SK-N-SH treated with all-trans-retinoic acid at 6 μM for 48 hours (cell line): ENCODE results near the gene STMN3.
"Not testable (repeated sequence)": the region's sequence is repeated elsewhere in the genome, so short reads cannot be mapped to it uniquely, and the experiment has no call there.

Source experiments
- ATAC-seq: fragments of 200-7000 bp; cut with Tn5 transposase; 3 replicates; pipeline ENCODE4 v1.9.1; 2020; ENCODE audit warnings: mild to moderate bottlenecking, moderate library complexity
- ARNTL ChIP-seq: fragments of 450-650 bp; formaldehyde crosslinking; IDR thresholded peaks from 2 replicates; pipeline ENCODE4 v1.5.0; 2020; ENCODE audit warnings: low read depth, mild to moderate bottlenecking, moderate library complexity, borderline replicate concordance
- ESRRG ChIP-seq: fragments of 250-450 bp; sonication (Bioruptor Pico); IDR thresholded peaks from 2 replicates; pipeline ENCODE4 v1.6.1; 2021; ENCODE audit warnings: mild to moderate bottlenecking
- ISL1 ChIP-seq: fragments of 250-450 bp; sonication (Bioruptor Pico); IDR thresholded peaks from 2 replicates; pipeline ENCODE4 v2.1.2; 2022; ENCODE audit warnings: mild to moderate bottlenecking, moderate library complexity
- OSR1 ChIP-seq: fragments of 250-450 bp; sonication (Bioruptor Pico); IDR thresholded peaks from 2 replicates; pipeline ENCODE4 v1.8.0; 2022; ENCODE audit warnings: moderate library complexity, mild to moderate bottlenecking, inconsistent platforms
- PPARA ChIP-seq: fragments of 250-450 bp; sonication (Bioruptor Pico); IDR thresholded peaks from 2 replicates; pipeline ENCODE4 v1.5.0; 2020; ENCODE audit warnings: mild to moderate bottlenecking, borderline replicate concordance
- SNAI2 ChIP-seq: fragments of 250-450 bp; sonication (Bioruptor Pico); IDR thresholded peaks from 2 replicates; pipeline ENCODE4 v1.5.0; 2020; ENCODE audit warnings: mild to moderate bottlenecking, moderate library complexity
- TCF4 ChIP-seq: fragments of 250-450 bp; sonication (Bioruptor Pico); IDR thresholded peaks from 2 replicates; pipeline ENCODE4 v1.8.0; 2021; ENCODE audit warnings: mild to moderate bottlenecking, moderate library complexity, borderline replicate concordance
- ZC3H10 ChIP-seq: fragments of 250-450 bp; sonication (Bioruptor Pico); IDR thresholded peaks from 2 replicates; pipeline ENCODE4 v1.5.1; 2021; ENCODE audit warnings: mild to moderate bottlenecking, moderate library complexity
- ZFP3 ChIP-seq: fragments of 250-450 bp; sonication (Bioruptor Pico); IDR thresholded peaks from 2 replicates; pipeline ENCODE4 v1.5.0; 2020; ENCODE audit warnings: mild to moderate bottlenecking, moderate library complexity
- ZFP30 ChIP-seq: fragments of 450-650 bp; formaldehyde crosslinking; IDR thresholded peaks from 2 replicates; pipeline ENCODE4 v1.5.0; 2022; ENCODE audit warnings: mild to moderate bottlenecking, moderate library complexity
- ZNF565 ChIP-seq: fragments of 450-650 bp; formaldehyde crosslinking; conservative IDR thresholded peaks from 2 replicates; pipeline ENCODE4 v1.5.0; 2020; ENCODE audit warnings: low read depth, mild to moderate bottlenecking, moderate library complexity
- TF ChIP-seq, protein P1 (sequence below): fragments of 250-450 bp; sonication (Bioruptor Pico); IDR thresholded peaks from 2 replicates; pipeline ENCODE4 v1.5.1; 2021; ENCODE audit warnings: mild to moderate bottlenecking, moderate library complexity
- TF ChIP-seq, protein P2 (sequence below): fragments of 250-450 bp; sonication (Bioruptor Pico); IDR thresholded peaks from 2 replicates; pipeline ENCODE4 v1.8.0; 2021; ENCODE audit warnings: low read depth, mild to moderate bottlenecking, moderate library complexity, borderline replicate concordance
- TF ChIP-seq, protein P3 (sequence below): fragments of 250-450 bp; sonication (Bioruptor Pico); IDR thresholded peaks from 2 replicates; pipeline ENCODE4 v1.5.1; 2020; ENCODE audit warnings: low read depth, mild to moderate bottlenecking, moderate library complexity
- TF ChIP-seq, protein P4 (sequence below): fragments of 250-450 bp; sonication (Bioruptor Pico); IDR thresholded peaks from 2 replicates; pipeline ENCODE4 v1.5.0; 2020; ENCODE audit warnings: mild to moderate bottlenecking, moderate library complexity
- TF ChIP-seq, protein P5 (sequence below): fragments of 250-450 bp; sonication (Bioruptor Pico); IDR thresholded peaks from 2 replicates; pipeline ENCODE4 v1.8.0; 2020; ENCODE audit warnings: mild to moderate bottlenecking, moderate library complexity, borderline replicate concordance

Gene STMN3

DNA sequence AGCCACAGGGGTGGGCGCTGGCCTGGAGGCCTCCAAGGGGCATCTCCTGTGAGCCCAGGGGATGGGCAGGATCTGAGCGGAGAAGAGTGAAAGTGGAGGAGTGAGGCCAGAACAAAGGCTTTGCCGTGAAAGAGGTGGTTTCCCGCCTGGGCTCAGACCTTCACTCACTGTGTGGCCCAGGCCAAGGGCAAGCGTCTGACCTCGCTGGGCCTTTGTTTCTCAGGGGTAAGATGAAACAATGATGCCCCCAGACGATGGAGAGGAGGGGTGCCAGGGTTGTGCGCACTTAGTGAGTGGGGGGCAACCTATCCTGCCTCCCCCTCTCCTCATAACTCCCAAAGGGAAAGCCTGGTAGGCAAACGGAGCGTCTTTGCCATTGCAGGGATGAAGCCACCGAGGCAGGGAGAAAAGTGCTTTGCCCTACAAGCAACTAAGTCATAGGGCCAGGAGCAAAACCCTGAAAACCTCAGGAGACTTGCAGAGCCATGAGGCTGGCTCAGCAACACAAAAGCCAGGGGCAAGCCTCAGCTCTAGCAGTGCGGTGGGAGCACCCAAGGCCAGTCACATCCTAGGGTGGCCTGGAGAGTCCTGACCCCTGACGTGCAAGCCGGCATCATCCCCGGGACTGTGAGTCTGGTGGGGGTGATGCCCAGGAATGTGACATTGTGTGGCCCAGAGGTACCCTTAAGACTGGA, 897 bp upstream of the STMN3 start (continued):
- no peak for TF ChIP-seq ARNTL

DNA sequence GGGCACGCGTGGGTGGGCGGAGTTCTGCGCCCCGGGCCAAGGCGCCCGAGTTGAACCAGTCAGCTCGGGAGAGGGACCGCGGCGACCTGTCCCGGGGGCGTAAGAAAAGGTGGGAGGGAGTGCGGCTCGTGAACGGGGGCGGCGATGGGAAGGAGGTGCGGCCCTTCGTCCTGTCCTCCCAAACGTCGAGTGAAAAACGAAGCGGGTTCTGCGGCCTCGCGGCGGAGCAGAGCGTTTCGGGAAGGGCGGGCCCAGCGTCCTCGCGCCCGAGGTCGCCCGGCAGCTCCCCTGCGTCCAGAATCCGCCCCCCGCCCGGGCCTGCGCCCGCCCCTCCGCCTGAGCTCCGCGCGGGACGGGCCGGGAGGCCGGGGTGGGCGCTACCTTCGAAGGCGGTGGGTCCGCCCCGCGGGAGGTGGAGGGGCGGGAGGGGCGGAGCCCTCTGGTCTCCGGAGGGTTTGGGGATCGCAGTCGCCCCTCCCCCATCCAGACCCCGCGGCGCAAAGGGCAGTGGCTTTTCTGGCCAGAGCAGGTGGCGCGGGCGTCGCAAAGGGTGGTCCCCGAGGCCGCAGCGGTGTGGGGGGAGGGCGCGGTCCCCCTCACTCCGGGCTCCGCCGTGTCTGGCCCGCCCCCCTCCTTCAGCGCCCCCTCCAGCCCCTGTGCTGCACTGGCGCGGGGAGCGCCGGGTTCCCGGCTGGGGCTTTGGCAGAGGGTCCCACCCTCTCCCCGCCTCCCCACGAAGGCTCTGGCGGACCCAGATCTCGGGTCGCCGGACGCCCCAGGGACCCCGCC, 838 bp downstream of the STMN3 start:
- ATAC-seq: peak; percentile 20
- TF ChIP-seq, protein P1, sequence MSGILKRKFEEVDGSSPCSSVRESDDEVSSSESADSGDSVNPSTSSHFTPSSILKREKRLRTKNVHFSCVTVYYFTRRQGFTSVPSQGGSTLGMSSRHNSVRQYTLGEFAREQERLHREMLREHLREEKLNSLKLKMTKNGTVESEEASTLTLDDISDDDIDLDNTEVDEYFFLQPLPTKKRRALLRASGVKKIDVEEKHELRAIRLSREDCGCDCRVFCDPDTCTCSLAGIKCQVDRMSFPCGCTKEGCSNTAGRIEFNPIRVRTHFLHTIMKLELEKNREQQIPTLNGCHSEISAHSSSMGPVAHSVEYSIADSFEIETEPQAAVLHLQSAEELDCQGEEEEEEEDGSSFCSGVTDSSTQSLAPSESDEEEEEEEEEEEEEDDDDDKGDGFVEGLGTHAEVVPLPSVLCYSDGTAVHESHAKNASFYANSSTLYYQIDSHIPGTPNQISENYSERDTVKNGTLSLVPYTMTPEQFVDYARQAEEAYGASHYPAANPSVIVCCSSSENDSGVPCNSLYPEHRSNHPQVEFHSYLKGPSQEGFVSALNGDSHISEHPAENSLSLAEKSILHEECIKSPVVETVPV: no peak
- TF ChIP-seq ARNTL (no peak), ZFP30 (no peak), TCF4 (no peak), SNAI2 (CRISPR knock-in tag) (no peak), ISL1 (CRISPR knock-in tag) (no peak), ZC3H10 (CRISPR knock-in tag) (no peak), PPARA (CRISPR knock-in tag) (no peak)
- TF ChIP-seq, protein P2, sequence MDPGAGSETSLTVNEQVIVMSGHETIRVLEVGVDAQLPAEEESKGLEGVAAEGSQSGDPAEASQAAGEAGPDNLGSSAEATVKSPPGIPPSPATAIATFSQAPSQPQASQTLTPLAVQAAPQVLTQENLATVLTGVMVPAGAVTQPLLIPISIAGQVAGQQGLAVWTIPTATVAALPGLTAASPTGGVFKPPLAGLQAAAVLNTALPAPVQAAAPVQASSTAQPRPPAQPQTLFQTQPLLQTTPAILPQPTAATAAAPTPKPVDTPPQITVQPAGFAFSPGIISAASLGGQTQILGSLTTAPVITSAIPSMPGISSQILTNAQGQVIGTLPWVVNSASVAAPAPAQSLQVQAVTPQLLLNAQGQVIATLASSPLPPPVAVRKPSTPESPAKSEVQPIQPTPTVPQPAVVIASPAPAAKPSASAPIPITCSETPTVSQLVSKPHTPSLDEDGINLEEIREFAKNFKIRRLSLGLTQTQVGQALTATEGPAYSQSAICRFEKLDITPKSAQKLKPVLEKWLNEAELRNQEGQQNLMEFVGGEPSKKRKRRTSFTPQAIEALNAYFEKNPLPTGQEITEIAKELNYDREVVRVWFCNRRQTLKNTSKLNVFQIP (CRISPR knock-in tag): no peak
- TF ChIP-seq, protein P3, sequence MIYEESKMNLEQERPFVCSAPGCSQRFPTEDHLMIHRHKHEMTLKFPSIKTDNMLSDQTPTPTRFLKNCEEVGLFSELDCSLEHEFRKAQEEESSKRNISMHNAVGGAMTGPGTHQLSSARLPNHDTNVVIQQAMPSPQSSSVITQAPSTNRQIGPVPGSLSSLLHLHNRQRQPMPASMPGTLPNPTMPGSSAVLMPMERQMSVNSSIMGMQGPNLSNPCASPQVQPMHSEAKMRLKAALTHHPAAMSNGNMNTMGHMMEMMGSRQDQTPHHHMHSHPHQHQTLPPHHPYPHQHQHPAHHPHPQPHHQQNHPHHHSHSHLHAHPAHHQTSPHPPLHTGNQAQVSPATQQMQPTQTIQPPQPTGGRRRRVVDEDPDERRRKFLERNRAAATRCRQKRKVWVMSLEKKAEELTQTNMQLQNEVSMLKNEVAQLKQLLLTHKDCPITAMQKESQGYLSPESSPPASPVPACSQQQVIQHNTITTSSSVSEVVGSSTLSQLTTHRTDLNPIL: no peak
- TF ChIP-seq, protein P4, sequence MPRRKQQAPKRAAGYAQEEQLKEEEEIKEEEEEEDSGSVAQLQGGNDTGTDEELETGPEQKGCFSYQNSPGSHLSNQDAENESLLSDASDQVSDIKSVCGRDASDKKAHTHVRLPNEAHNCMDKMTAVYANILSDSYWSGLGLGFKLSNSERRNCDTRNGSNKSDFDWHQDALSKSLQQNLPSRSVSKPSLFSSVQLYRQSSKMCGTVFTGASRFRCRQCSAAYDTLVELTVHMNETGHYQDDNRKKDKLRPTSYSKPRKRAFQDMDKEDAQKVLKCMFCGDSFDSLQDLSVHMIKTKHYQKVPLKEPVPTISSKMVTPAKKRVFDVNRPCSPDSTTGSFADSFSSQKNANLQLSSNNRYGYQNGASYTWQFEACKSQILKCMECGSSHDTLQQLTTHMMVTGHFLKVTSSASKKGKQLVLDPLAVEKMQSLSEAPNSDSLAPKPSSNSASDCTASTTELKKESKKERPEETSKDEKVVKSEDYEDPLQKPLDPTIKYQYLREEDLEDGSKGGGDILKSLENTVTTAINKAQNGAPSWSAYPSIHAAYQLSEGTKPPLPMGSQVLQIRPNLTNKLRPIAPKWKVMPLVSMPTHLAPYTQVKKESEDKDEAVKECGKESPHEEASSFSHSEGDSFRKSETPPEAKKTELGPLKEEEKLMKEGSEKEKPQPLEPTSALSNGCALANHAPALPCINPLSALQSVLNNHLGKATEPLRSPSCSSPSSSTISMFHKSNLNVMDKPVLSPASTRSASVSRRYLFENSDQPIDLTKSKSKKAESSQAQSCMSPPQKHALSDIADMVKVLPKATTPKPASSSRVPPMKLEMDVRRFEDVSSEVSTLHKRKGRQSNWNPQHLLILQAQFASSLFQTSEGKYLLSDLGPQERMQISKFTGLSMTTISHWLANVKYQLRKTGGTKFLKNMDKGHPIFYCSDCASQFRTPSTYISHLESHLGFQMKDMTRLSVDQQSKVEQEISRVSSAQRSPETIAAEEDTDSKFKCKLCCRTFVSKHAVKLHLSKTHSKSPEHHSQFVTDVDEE: no peak
- TF ChIP-seq, protein P5, sequence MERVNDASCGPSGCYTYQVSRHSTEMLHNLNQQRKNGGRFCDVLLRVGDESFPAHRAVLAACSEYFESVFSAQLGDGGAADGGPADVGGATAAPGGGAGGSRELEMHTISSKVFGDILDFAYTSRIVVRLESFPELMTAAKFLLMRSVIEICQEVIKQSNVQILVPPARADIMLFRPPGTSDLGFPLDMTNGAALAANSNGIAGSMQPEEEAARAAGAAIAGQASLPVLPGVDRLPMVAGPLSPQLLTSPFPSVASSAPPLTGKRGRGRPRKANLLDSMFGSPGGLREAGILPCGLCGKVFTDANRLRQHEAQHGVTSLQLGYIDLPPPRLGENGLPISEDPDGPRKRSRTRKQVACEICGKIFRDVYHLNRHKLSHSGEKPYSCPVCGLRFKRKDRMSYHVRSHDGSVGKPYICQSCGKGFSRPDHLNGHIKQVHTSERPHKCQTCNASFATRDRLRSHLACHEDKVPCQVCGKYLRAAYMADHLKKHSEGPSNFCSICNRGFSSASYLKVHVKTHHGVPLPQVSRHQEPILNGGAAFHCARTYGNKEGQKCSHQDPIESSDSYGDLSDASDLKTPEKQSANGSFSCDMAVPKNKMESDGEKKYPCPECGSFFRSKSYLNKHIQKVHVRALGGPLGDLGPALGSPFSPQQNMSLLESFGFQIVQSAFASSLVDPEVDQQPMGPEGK (CRISPR knock-in tag): no peak

DNA sequence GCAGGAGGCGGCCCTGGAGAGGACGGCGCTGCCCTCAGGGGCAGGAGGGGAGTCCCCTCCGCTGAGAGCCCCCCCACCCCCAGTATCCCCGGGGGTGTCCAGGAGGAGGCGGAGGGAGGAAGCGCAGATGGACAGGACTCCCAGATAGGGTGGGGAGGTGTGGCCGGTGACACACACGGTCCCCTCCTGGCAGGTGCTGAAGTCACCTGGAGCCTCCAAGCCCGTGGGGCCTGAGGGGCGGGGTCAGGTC, 1.4 kb downstream of the STMN3 start:
- no peak for TF ChIP-seq TCF4
- no peak for TF ChIP-seq SNAI2 (CRISPR knock-in tag)
- no peak for TF ChIP-seq ESRRG
- no peak for TF ChIP-seq OSR1
- TF ChIP-seq ARNTL: no peak
- no peak for TF ChIP-seq ZC3H10 (CRISPR knock-in tag)
- TF ChIP-seq ZFP3 (CRISPR knock-in tag): no peak
- TF ChIP-seq ZNF565 (CRISPR knock-in tag): no peak
- ATAC-seq: no peak

DNA sequence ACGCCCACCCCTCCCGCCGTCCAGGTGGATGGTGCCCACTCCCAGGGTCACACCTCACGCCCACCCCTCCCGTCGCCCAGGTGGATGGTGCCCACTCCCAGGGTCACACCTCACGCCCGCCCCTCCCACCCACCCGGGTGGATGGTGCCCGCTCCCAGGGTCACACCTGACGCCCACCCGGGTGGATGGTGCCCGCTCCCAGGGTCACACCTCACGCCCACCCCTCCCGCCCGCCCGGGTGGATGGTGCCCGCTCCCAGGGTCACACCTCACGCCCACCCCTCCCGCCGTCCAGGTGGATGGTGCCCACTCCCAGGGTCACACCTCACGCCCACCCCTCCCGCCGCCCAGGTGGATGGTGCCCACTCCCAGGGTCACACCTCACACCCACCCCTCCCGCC, 2.7 kb downstream of the STMN3 start:
- ATAC-seq: not testable (repeated sequence)
